ENCODE measurements around the gene TERT.

DNA sequence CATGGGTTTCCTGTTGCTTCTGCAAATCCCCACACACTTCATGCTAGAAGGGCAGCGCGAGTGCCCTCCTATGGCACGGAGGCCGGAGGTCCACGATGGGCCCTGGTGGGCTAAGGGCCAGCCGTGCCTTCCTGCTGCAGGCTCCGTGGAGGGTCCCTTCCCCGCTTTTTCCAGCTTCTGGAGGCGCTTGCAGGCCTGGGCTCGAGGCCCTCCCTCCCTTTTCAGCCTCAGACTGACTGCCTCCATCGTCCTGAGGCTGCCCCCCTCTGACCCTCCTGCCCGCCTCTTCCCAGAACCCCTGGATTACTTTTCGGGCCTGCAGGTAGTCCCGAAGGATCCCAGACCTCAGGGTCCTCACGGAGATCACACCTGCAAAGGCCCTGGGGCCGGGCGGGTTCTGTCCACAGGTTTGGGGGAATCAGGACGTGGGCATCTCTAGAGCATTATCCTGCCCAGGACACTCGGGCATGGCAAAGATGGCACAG lies 3.2 kb upstream of the TERT start:
- TF ChIP-seq, protein P1, sequence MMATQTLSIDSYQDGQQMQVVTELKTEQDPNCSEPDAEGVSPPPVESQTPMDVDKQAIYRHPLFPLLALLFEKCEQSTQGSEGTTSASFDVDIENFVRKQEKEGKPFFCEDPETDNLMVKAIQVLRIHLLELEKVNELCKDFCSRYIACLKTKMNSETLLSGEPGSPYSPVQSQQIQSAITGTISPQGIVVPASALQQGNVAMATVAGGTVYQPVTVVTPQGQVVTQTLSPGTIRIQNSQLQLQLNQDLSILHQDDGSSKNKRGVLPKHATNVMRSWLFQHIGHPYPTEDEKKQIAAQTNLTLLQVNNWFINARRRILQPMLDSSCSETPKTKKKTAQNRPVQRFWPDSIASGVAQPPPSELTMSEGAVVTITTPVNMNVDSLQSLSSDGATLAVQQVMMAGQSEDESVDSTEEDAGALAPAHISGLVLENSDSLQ (IDR thresholded peaks at IDR 0.05), result no peak
- TF ChIP-seq HDGF (IDR thresholded peaks at IDR 0.05; ENCODE audit: borderline replicate concordance), result no peak
- TF ChIP-seq LEF1 (IDR thresholded peaks at IDR 0.05; ENCODE audit: borderline replicate concordance), result no peak
- no peak for TF ChIP-seq FOXK2 (IDR thresholded peaks at IDR 0.05)
- no peak for TF ChIP-seq BHLHE40 (IDR thresholded peaks at IDR 0.05; ENCODE audit: borderline replicate concordance)
- no peak for TF ChIP-seq SP1 (IDR thresholded peaks at IDR 0.05)
- no peak for TF ChIP-seq ARNT (IDR thresholded peaks at IDR 0.05)
- TF ChIP-seq L3MBTL2 (conservative IDR thresholded peaks at IDR 0.05), result no peak

Measured in HEK293T (cell line).